Endothelial cell of umbilical vein (primary cell): ENCODE data around the gene KCNQ5. TPM values are rescaled to one million over a fixed set of nuclear protein-coding genes. Genes with fewer than 3 reads are reported as not detected.

Experiments
- BruUV-seq: library from RNA; stranded (reverse); fragments of 400-500 nt; replicated peaks from 2 replicates; lab custom pipeline; 2021; lab: Mats Ljungman, UMichigan
- CTCF ChIA-PET: fragments of 300-600, 350-600 bp; sonication (Branson Sonifier 250); formaldehyde crosslinking; loops from one replicate; lab custom pipeline; 2021; ENCODE audit warnings: antibody characterized with exemption, inconsistent platforms; lab: Charles Lee
- POLR2A ChIA-PET: fragments of 300-600, 350-600 bp; sonication (Branson Sonifier 250); formaldehyde crosslinking; loops from one replicate; lab custom pipeline; 2021; ENCODE audit warnings: antibody characterized with exemption, inconsistent platforms; lab: Charles Lee
- DNase-seq: peaks from one replicate; pipeline ENCODE4 v3.0.0-alpha.2; 2011; ENCODE audit warnings: low read depth, low spot score
- FAIRE-seq: peaks from 2 replicates; lab custom pipeline; 2011; peaks lifted over from hg19 to GRCh38; lab: Jason Lieb, UNC
- H2AFZ ChIP-seq: 2 replicates; pipeline ENCODE4 v1.6.0; 2012; ENCODE audit warnings: low read depth, low read length, control low read depth, inconsistent platforms
- H3K27ac ChIP-seq: 2 replicates; pipeline ENCODE4 v1.5.1; 2011; ENCODE audit warnings: low read depth, mild to moderate bottlenecking, control low read depth, low read length, moderate library complexity; ENCODE audit not compliant: insufficient read depth
- H3K27me3 ChIP-seq, 2 experiments: 2 replicates each; pipeline versions ENCODE4 v1.6.0 to v1.6.1; 2011; ENCODE audit warnings: low read length in 2 of 2, mixed read lengths in 1 of 2; ENCODE audit not compliant: control insufficient read depth in 2 of 2, insufficient read depth in 2 of 2
- H3K36me3 ChIP-seq, 2 experiments: 2 replicates in 1 of 2; 3 replicates in 1 of 2; pipeline ENCODE4 v1.5.1; 2011; ENCODE audit warnings: low read length in 2 of 2, mild to moderate bottlenecking in 1 of 2, moderate library complexity in 1 of 2; ENCODE audit not compliant: control insufficient read depth in 2 of 2, insufficient read depth in 2 of 2; ENCODE audit errors: extremely low read depth in 1 of 2
- H3K4me1 ChIP-seq: 3 replicates; pipeline ENCODE4 v1.5.1; 2011; ENCODE audit warnings: mild to moderate bottlenecking, low read length; ENCODE audit not compliant: control insufficient read depth, insufficient read depth; ENCODE audit errors: extremely low read depth
- H3K4me2 ChIP-seq: 2 replicates; pipeline ENCODE4 v1.6.1; 2011; ENCODE audit warnings: low read length, control low read depth, mixed read lengths; ENCODE audit not compliant: insufficient read depth
- H3K4me3 ChIP-seq, 3 experiments: fragments of 200-600 bp in 1 of 3; sonication (generic), shearing (Covaris generic) in 1 of 3; replicated peaks in 1 of 3; 2 replicates each; pipeline ENCODE4 v1.5.1; 2011 to 2016; ENCODE audit warnings: control low read depth in 3 of 3, low read length in 3 of 3, mild to moderate bottlenecking in 2 of 3, inconsistent platforms in 1 of 3, low read depth in 1 of 3, moderate library complexity in 1 of 3; ENCODE audit not compliant: insufficient read depth in 1 of 3
- H3K79me2 ChIP-seq: 2 replicates; pipeline ENCODE4 v1.6.0; 2012; ENCODE audit warnings: low read length, inconsistent platforms; ENCODE audit not compliant: control insufficient read depth, insufficient read depth
- H3K9ac ChIP-seq: replicated peaks from 2 replicates; pipeline ENCODE3; 2011; ENCODE audit warnings: low read length, control low read depth; ENCODE audit not compliant: insufficient read depth; ENCODE audit errors: extremely low read depth
- H3K9me1 ChIP-seq: replicated peaks from 3 replicates; pipeline ENCODE4 v1.6.0; 2011; ENCODE audit warnings: mild to moderate bottlenecking, low read length; ENCODE audit not compliant: control insufficient read depth, insufficient read depth; ENCODE audit errors: extremely low read depth
- H3K9me3 ChIP-seq: replicated peaks from 2 replicates; pipeline ENCODE4 v1.5.1; 2012; ENCODE audit warnings: low read length, inconsistent platforms; ENCODE audit not compliant: control insufficient read depth, insufficient read depth
- H4K20me1 ChIP-seq: replicated peaks from 2 replicates; pipeline ENCODE3; 2011; ENCODE audit warnings: mild to moderate bottlenecking, low read length; ENCODE audit not compliant: control insufficient read depth, insufficient read depth; ENCODE audit errors: extremely low read depth
- EZH2 ChIP-seq: IDR thresholded peaks from 2 replicates; pipeline ENCODE4 v1.6.1; 2012; ENCODE audit warnings: borderline replicate concordance, low read depth, mild to moderate bottlenecking, moderate library complexity, low read length, inconsistent platforms; ENCODE audit not compliant: severe bottlenecking
- JUN ChIP-seq: IDR thresholded peaks from 2 replicates; pipeline ENCODE4 v1.6.1; 2011; ENCODE audit warnings: borderline replicate concordance, low read depth; ENCODE audit not compliant: insufficient read length, insufficient read depth
- MAX ChIP-seq: IDR thresholded peaks from 2 replicates; pipeline ENCODE4 v1.6.1; 2011; ENCODE audit not compliant: insufficient read depth, insufficient read length
- MYC ChIP-seq: IDR thresholded peaks from one replicate; pipeline ENCODE4 v1.6.1; 2011; ENCODE audit warnings: mild to moderate bottlenecking, low read depth, low read length
- POLR2A ChIP-seq: IDR thresholded peaks from 2 replicates; pipeline ENCODE4 v1.6.1; 2012; ENCODE audit warnings: low read depth, mild to moderate bottlenecking, control low read depth, low read length
- POLR2AphosphoS5 ChIP-seq: IDR thresholded peaks from 2 replicates; pipeline ENCODE4 v1.6.1; 2012; ENCODE audit warnings: low read depth, mild to moderate bottlenecking, control low read depth, low read length, moderate library complexity; ENCODE audit not compliant: insufficient read depth
- dilution Hi-C: fragments of 300-500 bp; cut with MboI; formaldehyde crosslinking; loops from one replicate; pipeline ENCODE4 v1.15.0; 2019; ENCODE audit warnings: low sequenced_read_pairs; ENCODE audit not compliant: extremely low pct_ligation_motif_present
- intact Hi-C: fragments of 100-400 bp; cut with micrococcal nuclease; formaldehyde crosslinking; loops from one replicate; pipeline ENCODE4 v1.10.0; 2022
- polyA plus RNA-seq, 4 experiments: library from polyadenylated mRNA; depleted of rRNA in 3 of 4; stranded (reverse) in 3 of 4; unstranded in 1 of 4; fragments of >200 nt; gene quantifications; 2 replicates each; pipeline versions ENCODE4 v1.2.1 to v1.2.3, GENCODE V29; 2011 to 2012; ENCODE audit warnings: missing spikeins in 1 of 4
- total RNA-seq: library from RNA; stranded (reverse); gene quantifications from 2 replicates; pipeline ENCODE4 v1.2.3, GENCODE V29; 2021
- TF ChIP-seq, protein P1 (sequence below), 2 donors: IDR thresholded peaks; 1 replicate in 1 of 2; 2 replicates in 1 of 2; pipeline ENCODE4 v1.5.1; 2011; ENCODE audit warnings: low read length in 2 of 2, mild to moderate bottlenecking in 2 of 2, moderate library complexity in 2 of 2, control low read depth in 1 of 2, inconsistent platforms in 1 of 2, low read depth in 1 of 2; ENCODE audit not compliant: insufficient read depth in 1 of 2; ENCODE audit errors: extremely low read depth in 1 of 2

KCNQ5 gene
- total and polyA plus RNA-seq, 2 donors (not counting 3 experiments of a cell fraction or from before 2014, with no cell fraction given) = 0.22 TPM; not detected in 1

GRCh38 chr6:73143551-73143950, 521.7 kb downstream of the KCNQ5 start:
- BruUV-seq = no TSS peak
- no peaks in the 10 kb centered on the region for H3K36me3 ChIP-seq
- no peaks in the 10 kb centered on the region for H3K4me1 ChIP-seq
- intact Hi-C loops = no loop called here
- no peak for TF ChIP-seq EZH2
- TF ChIP-seq MYC = no peak
- no peaks in the 10 kb centered on the region for H3K9me3 ChIP-seq
- no peak overlapping the region for H3K4me3 ChIP-seq
- CTCF ChIA-PET = interaction anchor here (1.0 to 2.8 kb wide), 2 partner anchors 10 to 13 kb away, joined by 3 to 11 read pairs; no protein-coding TSS in a partner anchor
- H3K79me2 ChIP-seq = no peaks in the 10 kb centered on the region
- POLR2A ChIA-PET = no interaction called here
- peaks cover 0 to 5% of the 10 kb centered on the region in 2 experiments for H3K27me3 ChIP-seq
- no peak overlapping the region for H2AFZ ChIP-seq
- H3K9me1 ChIP-seq = no peaks in the 10 kb centered on the region
- no peak overlapping the region for H3K4me2 ChIP-seq
- H4K20me1 ChIP-seq = no peaks in the 10 kb centered on the region
- H3K9ac ChIP-seq = no peak overlapping the region
- dilution Hi-C loops = no loop called here
- DNase-seq (no peak), FAIRE-seq (no peak)
- H3K27ac ChIP-seq = no peak overlapping the region

DNA sequence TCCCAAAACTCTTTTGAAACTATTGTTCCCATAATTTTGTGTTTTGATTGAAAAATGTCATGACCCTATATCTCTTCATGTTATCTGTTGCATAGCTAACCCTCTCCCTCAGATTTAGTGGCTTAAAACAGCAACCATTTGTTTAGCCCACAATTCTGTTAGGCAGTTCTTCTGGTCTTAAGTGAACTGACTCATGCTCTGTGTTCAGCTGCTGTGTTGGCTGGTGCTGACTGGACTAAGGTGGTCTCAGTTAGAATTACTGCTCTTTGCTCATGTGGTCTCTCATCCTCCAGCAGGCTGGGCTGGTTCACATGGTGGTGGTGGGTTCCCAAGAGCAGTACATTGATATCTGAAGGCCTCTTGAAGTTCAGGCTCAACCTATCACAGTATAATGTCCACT, 522.7 kb downstream of the KCNQ5 start:
- H3K27ac ChIP-seq = no peak overlapping the region
- no TSS peak for BruUV-seq
- H3K79me2 ChIP-seq = no peaks in the 10 kb centered on the region
- no peak for FAIRE-seq
- no peak overlapping the region for H3K4me2 ChIP-seq
- H3K4me3 ChIP-seq = no peak overlapping the region
- no peak for DNase-seq
- H3K9me3 ChIP-seq = no peaks in the 10 kb centered on the region
- intact Hi-C loops = no loop called here
- no peak overlapping the region for H2AFZ ChIP-seq
- dilution Hi-C loops = no loop called here
- H3K36me3 ChIP-seq = no peaks in the 10 kb centered on the region
- peaks cover 0 to 5% of the 10 kb centered on the region in 2 experiments for H3K27me3 ChIP-seq
- H3K4me1 ChIP-seq = no peaks in the 10 kb centered on the region
- POLR2A ChIA-PET = no interaction called here
- H3K9me1 ChIP-seq = no peaks in the 10 kb centered on the region
- H3K9ac ChIP-seq = no peak overlapping the region
- no peaks in the 10 kb centered on the region for H4K20me1 ChIP-seq
- CTCF ChIA-PET = no interaction called here
- no peak for TF ChIP-seq MYC
- TF ChIP-seq JUN = no peak
- no peak for TF ChIP-seq POLR2A
- no peak for TF ChIP-seq MAX
- TF ChIP-seq POLR2AphosphoS5 = no peak
- TF ChIP-seq, protein P1, sequence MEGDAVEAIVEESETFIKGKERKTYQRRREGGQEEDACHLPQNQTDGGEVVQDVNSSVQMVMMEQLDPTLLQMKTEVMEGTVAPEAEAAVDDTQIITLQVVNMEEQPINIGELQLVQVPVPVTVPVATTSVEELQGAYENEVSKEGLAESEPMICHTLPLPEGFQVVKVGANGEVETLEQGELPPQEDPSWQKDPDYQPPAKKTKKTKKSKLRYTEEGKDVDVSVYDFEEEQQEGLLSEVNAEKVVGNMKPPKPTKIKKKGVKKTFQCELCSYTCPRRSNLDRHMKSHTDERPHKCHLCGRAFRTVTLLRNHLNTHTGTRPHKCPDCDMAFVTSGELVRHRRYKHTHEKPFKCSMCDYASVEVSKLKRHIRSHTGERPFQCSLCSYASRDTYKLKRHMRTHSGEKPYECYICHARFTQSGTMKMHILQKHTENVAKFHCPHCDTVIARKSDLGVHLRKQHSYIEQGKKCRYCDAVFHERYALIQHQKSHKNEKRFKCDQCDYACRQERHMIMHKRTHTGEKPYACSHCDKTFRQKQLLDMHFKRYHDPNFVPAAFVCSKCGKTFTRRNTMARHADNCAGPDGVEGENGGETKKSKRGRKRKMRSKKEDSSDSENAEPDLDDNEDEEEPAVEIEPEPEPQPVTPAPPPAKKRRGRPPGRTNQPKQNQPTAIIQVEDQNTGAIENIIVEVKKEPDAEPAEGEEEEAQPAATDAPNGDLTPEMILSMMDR (IDR thresholded peaks at IDR 0.05; ENCODE audit: extremely low read depth in 1 of 2, insufficient read depth in 1 of 2, low read depth in 1 of 2, low read length in 2 of 2) = no peak
